GM10266 (cell line): ENCODE results near the gene PER3.
A peak's percentile ranks its signal among the peaks of the same experiment; 100 is the strongest.

Source experiments
- DNase-seq: peaks from one replicate; pipeline ENCODE4 v3.0.0; 2012; ENCODE audit errors: extremely low spot score
- CTCF ChIP-seq: IDR thresholded peaks from 2 replicates; pipeline ENCODE4 v1.5.1; 2012; ENCODE audit warnings: mild to moderate bottlenecking, low read depth; ENCODE audit not compliant: control insufficient read depth, insufficient read depth; ENCODE audit errors: missing control alignments

Gene PER3

GRCh38 chr1:7833035-7833434, 48.9 kb downstream of the PER3 start:
- no peak for TF ChIP-seq CTCF
- DNase-seq = no peak

GRCh38 chr1:7838714-7839113, 54.6 kb downstream of the PER3 start:
- no peak for TF ChIP-seq CTCF
- no peak for DNase-seq

- no peak for DNase-seq
- no peak for TF ChIP-seq CTCF
These were observed 55.4 kb downstream of the PER3 start for GRCh38 chr1:7839526-7839925.

- peak; percentile 31 for DNase-seq
- TF ChIP-seq CTCF = no peak
These were observed 58.4 kb downstream of the PER3 start for GRCh38 chr1:7842517-7842916.

GRCh38 chr1:7845761-7846160, 61.7 kb downstream of the PER3 start:
- no peak for TF ChIP-seq CTCF
- DNase-seq = no peak

GRCh38 chr1:7846656-7847055, 62.6 kb downstream of the PER3 start:
- no peak for TF ChIP-seq CTCF
- no peak for DNase-seq

GRCh38 chr1:7847599-7847998, 63.5 kb downstream of the PER3 start:
- TF ChIP-seq CTCF = no peak
- DNase-seq = no peak
